ENCODE data around the gene AGPAT1. TPM values are rescaled to one million over a fixed set of nuclear protein-coding genes. Genes with fewer than 3 reads are reported as not detected.

Gene AGPAT1
- total and polyA plus RNA-seq, 2 donors: 25.2 to 32.6 TPM

GRCh38 chr6:32126880-32127279 is 49.0 kb downstream of the AGPAT1 start:
- Histone ChIP-seq H3K4me1 (ENCODE audit: control insufficient read depth in 2 of 2, insufficient read depth in 2 of 2, low read length in 2 of 2) (peaks cover 21 to 29% of the 10 kb centered on the region in 2 donors), H3K27ac (ENCODE audit: low read depth in 1 of 2, low read length in 1 of 2) (no peak overlapping the region), H3K36me3 (ENCODE audit: control insufficient read depth in 2 of 2, insufficient read depth in 2 of 2, low read length in 1 of 2) (peaks cover 27 to 41% of the 10 kb centered on the region in 2 donors)

GRCh38 chr6:32123681-32124080 is 52.2 kb downstream of the AGPAT1 start:
- Histone ChIP-seq H3K4me1 (ENCODE audit: control insufficient read depth in 2 of 2, insufficient read depth in 2 of 2, low read length in 2 of 2) (peaks cover 12 to 23% of the 10 kb centered on the region in 2 donors), H3K27ac (ENCODE audit: low read depth in 1 of 2, low read length in 1 of 2) (no peak overlapping the region), H3K9me3 (ENCODE audit: control insufficient read depth in 2 of 2, insufficient read depth in 1 of 2, low read length in 1 of 2) (no peaks in the 10 kb centered on the region), H3K27me3 (ENCODE audit: control insufficient read depth in 2 of 2, insufficient read depth in 1 of 2, low read length in 1 of 2) (no peaks in the 10 kb centered on the region), H3K36me3 (ENCODE audit: control insufficient read depth in 2 of 2, insufficient read depth in 2 of 2, low read length in 1 of 2) (peaks cover 51 to 69% of the 10 kb centered on the region in 2 donors), H3K4me3 (ENCODE audit: low read length in 2 of 2) (no peak overlapping the region)
- no peak for DNase-seq (ENCODE audit: low read depth in 6 of 9, low spot score in 9 of 9)
- WGBS: 98% methylated on average over 4 of the region's 4 CpGs

More at GRCh38 chr6:32126880-32127279, 49.0 kb downstream of the AGPAT1 start:
- Histone ChIP-seq H3K27me3 (ENCODE audit: control insufficient read depth in 2 of 2, insufficient read depth in 1 of 2, low read length in 1 of 2) (peaks cover 0 to 3% of the 10 kb centered on the region in 2 donors), H3K9me3 (ENCODE audit: control insufficient read depth in 2 of 2, insufficient read depth in 1 of 2, low read length in 1 of 2) (no peaks in the 10 kb centered on the region), H3K4me3 (ENCODE audit: low read length in 2 of 2) (peak overlapping the region; percentile 65 to 99)
- no peak for DNase-seq (ENCODE audit: low read depth in 6 of 9, low spot score in 9 of 9)
- WGBS: 90% methylated on average over 8 of the region's 8 CpGs

GRCh38 chr6:32120573-32121059 is 55.3 kb downstream of the AGPAT1 start:
- Histone ChIP-seq H3K4me3 (ENCODE audit: low read length in 2 of 2) (no peak overlapping the region), H3K36me3 (ENCODE audit: control insufficient read depth in 2 of 2, insufficient read depth in 2 of 2, low read length in 1 of 2) (peaks cover 73 to 86% of the 10 kb centered on the region in 2 donors), H3K27ac (ENCODE audit: low read depth in 1 of 2, low read length in 1 of 2) (no peak overlapping the region), H3K9me3 (ENCODE audit: control insufficient read depth in 2 of 2, insufficient read depth in 1 of 2, low read length in 1 of 2) (no peaks in the 10 kb centered on the region), H3K4me1 (ENCODE audit: control insufficient read depth in 2 of 2, insufficient read depth in 2 of 2, low read length in 2 of 2) (peaks cover 0 to 9% of the 10 kb centered on the region in 2 donors), H3K27me3 (ENCODE audit: control insufficient read depth in 2 of 2, insufficient read depth in 1 of 2, low read length in 1 of 2) (no peaks in the 10 kb centered on the region)
- DNase-seq (ENCODE audit: low read depth in 6 of 9, low spot score in 9 of 9): no peak
- 95% methylated on average over 12 of the region's 12 CpGs for WGBS

- no peaks in the 10 kb centered on the region for H3K27me3 ChIP-seq (ENCODE audit: control insufficient read depth in 2 of 2, insufficient read depth in 1 of 2, low read length in 1 of 2)
- no peaks in the 10 kb centered on the region for H3K9me3 ChIP-seq (ENCODE audit: control insufficient read depth in 2 of 2, insufficient read depth in 1 of 2, low read length in 1 of 2)
- H3K27ac ChIP-seq (ENCODE audit: low read depth in 1 of 2, low read length in 1 of 2): peak overlapping the region in 1 of 2 donors; percentile 24
- peaks cover 0 to 9% of the 10 kb centered on the region in 2 donors for H3K4me1 ChIP-seq (ENCODE audit: control insufficient read depth in 2 of 2, insufficient read depth in 2 of 2, low read length in 2 of 2)
- peaks cover 72 to 82% of the 10 kb centered on the region in 2 donors for H3K36me3 ChIP-seq (ENCODE audit: control insufficient read depth in 2 of 2, insufficient read depth in 2 of 2, low read length in 1 of 2)
- WGBS: 48% methylated on average over 17 of the region's 17 CpGs
- H3K4me3 ChIP-seq (ENCODE audit: low read length in 2 of 2): no peak overlapping the region
- DNase-seq (ENCODE audit: low read depth in 6 of 9, low spot score in 9 of 9): peak in 6 of 9 donors; percentile 42 to 76 (median 66)
Measured at GRCh38 chr6:32118782-32119628, 56.9 kb downstream of the AGPAT1 start.

Other genes starting within 250 kb of the AGPAT1 start
- gene C2, start 248.4 kb downstream of the AGPAT1 start, total RNA-seq: 9.0 TPM
- gene C2, start 248.4 kb downstream of the AGPAT1 start, polyA plus RNA-seq: 10.3 TPM
- gene CFB, start 230.0 kb downstream of the AGPAT1 start, total RNA-seq: 17.0 TPM
- 41.0 TPM for gene CFB, start 230.0 kb downstream of the AGPAT1 start, polyA plus RNA-seq
- 62.9 TPM for gene NELFE, start 217.1 kb downstream of the AGPAT1 start, total RNA-seq
- 44.5 TPM for gene NELFE, start 217.1 kb downstream of the AGPAT1 start, polyA plus RNA-seq
- gene SKIC2, start 216.9 kb downstream of the AGPAT1 start, total RNA-seq: 25.4 TPM
- gene SKIC2, start 216.9 kb downstream of the AGPAT1 start, polyA plus RNA-seq: 110 TPM
- gene DXO, start 203.9 kb downstream of the AGPAT1 start, total RNA-seq: 11.8 TPM
- 27.3 TPM for gene DXO, start 203.9 kb downstream of the AGPAT1 start, polyA plus RNA-seq
- gene C4A, start 194.0 kb downstream of the AGPAT1 start, total RNA-seq: 43.2 TPM
- 206 TPM for gene C4A, start 194.0 kb downstream of the AGPAT1 start, polyA plus RNA-seq
- gene C4B, start 161.3 kb downstream of the AGPAT1 start, total RNA-seq: 47.4 TPM
- gene C4B, start 161.3 kb downstream of the AGPAT1 start, polyA plus RNA-seq: 262 TPM
- 0.24 TPM for gene CYP21A2, start 137.7 kb downstream of the AGPAT1 start, total RNA-seq
- 15.7 TPM for gene CYP21A2, start 137.7 kb downstream of the AGPAT1 start, polyA plus RNA-seq
- gene TNXB, start 66.7 kb downstream of the AGPAT1 start, total RNA-seq: 2.1 TPM
- gene TNXB, start 66.7 kb downstream of the AGPAT1 start, polyA plus RNA-seq: 8.3 TPM
- 16.0 TPM for gene ATF6B, start 47.8 kb downstream of the AGPAT1 start, total RNA-seq
- 49.2 TPM for gene ATF6B, start 47.8 kb downstream of the AGPAT1 start, polyA plus RNA-seq
- gene FKBPL, start 45.8 kb downstream of the AGPAT1 start, total RNA-seq: 6.8 TPM
- 6.0 TPM for gene FKBPL, start 45.8 kb downstream of the AGPAT1 start, polyA plus RNA-seq
- not detected for gene PRRT1, start 24.1 kb downstream of the AGPAT1 start, total RNA-seq
- 6.1 TPM for gene PRRT1, start 24.1 kb downstream of the AGPAT1 start, polyA plus RNA-seq
- gene PPT2, start 21.9 kb downstream of the AGPAT1 start, total RNA-seq: 7.6 TPM
- gene PPT2, start 21.9 kb downstream of the AGPAT1 start, polyA plus RNA-seq: 9.8 TPM
- gene EGFL8, start 11.5 kb downstream of the AGPAT1 start, total RNA-seq: 10.5 TPM
- 31.9 TPM for gene EGFL8, start 11.5 kb downstream of the AGPAT1 start, polyA plus RNA-seq
- 62.8 TPM for gene RNF5, start 2.3 kb upstream of the AGPAT1 start, total RNA-seq
- gene RNF5, start 2.3 kb upstream of the AGPAT1 start, polyA plus RNA-seq: 77.3 TPM
- 8.5 TPM for gene AGER, start 8.2 kb upstream of the AGPAT1 start, total RNA-seq
- gene AGER, start 8.2 kb upstream of the AGPAT1 start, polyA plus RNA-seq: 81.3 TPM
- 28.1 TPM for gene PBX2, start 14.1 kb upstream of the AGPAT1 start, total RNA-seq
- 76.9 TPM for gene PBX2, start 14.1 kb upstream of the AGPAT1 start, polyA plus RNA-seq
- 130 TPM for gene GPSM3, start 16.6 kb upstream of the AGPAT1 start, total RNA-seq
- gene GPSM3, start 16.6 kb upstream of the AGPAT1 start, polyA plus RNA-seq: 146 TPM
- gene NOTCH4, start 48.0 kb upstream of the AGPAT1 start, total RNA-seq: 2.5 TPM
- 32.7 TPM for gene NOTCH4, start 48.0 kb upstream of the AGPAT1 start, polyA plus RNA-seq
- gene TSBP1, start 195.8 kb upstream of the AGPAT1 start, total RNA-seq: not detected
- gene TSBP1, start 195.8 kb upstream of the AGPAT1 start, polyA plus RNA-seq: not detected
- gene BTNL2, start 231.1 kb upstream of the AGPAT1 start, total RNA-seq: not detected
- not detected for gene BTNL2, start 231.1 kb upstream of the AGPAT1 start, polyA plus RNA-seq